Tibial nerve (tissue), 4 donors: ENCODE results near the gene MYL11.

Experiments used
- EP300 ChIP-seq, 2 donors: sonication (generic); formaldehyde crosslinking; IDR thresholded peaks; one replicate each; pipeline ENCODE4 v1.6.1; 2017; ENCODE audit warnings: antibody characterized with exemption in 2 of 2, mild to moderate bottlenecking in 1 of 2
- POLR2A ChIP-seq, 2 donors: fragments of 450-650 bp; IDR thresholded peaks; one replicate each; pipeline ENCODE4 v1.6.1; 2017; ENCODE audit warnings: antibody characterized with exemption in 2 of 2, mild to moderate bottlenecking in 2 of 2, moderate library complexity in 2 of 2
- TF ChIP-seq, protein P1 (sequence below), 5 experiments: fragments of 200-600 bp in 3 of 5; fragments of 450-650 bp in 2 of 5; sonication (generic) in 3 of 5; IDR thresholded peaks; one replicate each; pipeline ENCODE4 v1.5.1; 2016 to 2019; ENCODE audit warnings: antibody characterized with exemption in 5 of 5, mild to moderate bottlenecking in 3 of 5, moderate library complexity in 2 of 5

DNA sequence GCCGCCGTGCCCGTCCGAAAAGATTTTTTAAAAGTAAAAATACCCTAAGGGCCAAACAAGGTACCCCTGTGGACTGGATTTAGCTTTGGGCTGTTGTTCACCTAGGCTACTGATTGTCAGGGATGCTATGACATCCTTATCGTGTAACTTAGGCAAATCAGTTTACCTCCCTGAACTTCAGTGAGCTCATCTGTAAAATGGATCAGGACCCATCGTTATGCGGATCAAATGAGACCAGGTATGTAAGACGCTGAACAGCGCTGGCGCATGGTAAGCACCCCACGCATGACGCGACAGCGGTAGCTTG is 32.1 kb downstream of the MYL11 start:
- TF ChIP-seq POLR2A (IDR thresholded peaks at IDR 0.05) (no peak), EP300 (IDR thresholded peaks at IDR 0.05) (no peak)
- TF ChIP-seq, protein P1, sequence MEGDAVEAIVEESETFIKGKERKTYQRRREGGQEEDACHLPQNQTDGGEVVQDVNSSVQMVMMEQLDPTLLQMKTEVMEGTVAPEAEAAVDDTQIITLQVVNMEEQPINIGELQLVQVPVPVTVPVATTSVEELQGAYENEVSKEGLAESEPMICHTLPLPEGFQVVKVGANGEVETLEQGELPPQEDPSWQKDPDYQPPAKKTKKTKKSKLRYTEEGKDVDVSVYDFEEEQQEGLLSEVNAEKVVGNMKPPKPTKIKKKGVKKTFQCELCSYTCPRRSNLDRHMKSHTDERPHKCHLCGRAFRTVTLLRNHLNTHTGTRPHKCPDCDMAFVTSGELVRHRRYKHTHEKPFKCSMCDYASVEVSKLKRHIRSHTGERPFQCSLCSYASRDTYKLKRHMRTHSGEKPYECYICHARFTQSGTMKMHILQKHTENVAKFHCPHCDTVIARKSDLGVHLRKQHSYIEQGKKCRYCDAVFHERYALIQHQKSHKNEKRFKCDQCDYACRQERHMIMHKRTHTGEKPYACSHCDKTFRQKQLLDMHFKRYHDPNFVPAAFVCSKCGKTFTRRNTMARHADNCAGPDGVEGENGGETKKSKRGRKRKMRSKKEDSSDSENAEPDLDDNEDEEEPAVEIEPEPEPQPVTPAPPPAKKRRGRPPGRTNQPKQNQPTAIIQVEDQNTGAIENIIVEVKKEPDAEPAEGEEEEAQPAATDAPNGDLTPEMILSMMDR (IDR thresholded peaks at IDR 0.05) = no peak
